Fibroblast of pulmonary artery (primary cell): ENCODE results near the gene OTULIN.

Experiments
- DNase-seq: peaks from one replicate; pipeline ENCODE4 v3.0.0-alpha.2; 2010; ENCODE audit warnings: low read depth
- H3K4me3 ChIP-seq: replicated peaks from 2 replicates; pipeline ENCODE4 v1.5.1; 2011; ENCODE audit warnings: low read depth, mild to moderate bottlenecking, control low read depth, low read length, moderate library complexity
- TF ChIP-seq, protein P1 (sequence below): IDR thresholded peaks from 2 replicates; pipeline ENCODE4 v1.5.1; 2011; ENCODE audit warnings: mild to moderate bottlenecking, control low read depth, low read length, inconsistent platforms; ENCODE audit errors: missing control alignments

Gene OTULIN

DNA sequence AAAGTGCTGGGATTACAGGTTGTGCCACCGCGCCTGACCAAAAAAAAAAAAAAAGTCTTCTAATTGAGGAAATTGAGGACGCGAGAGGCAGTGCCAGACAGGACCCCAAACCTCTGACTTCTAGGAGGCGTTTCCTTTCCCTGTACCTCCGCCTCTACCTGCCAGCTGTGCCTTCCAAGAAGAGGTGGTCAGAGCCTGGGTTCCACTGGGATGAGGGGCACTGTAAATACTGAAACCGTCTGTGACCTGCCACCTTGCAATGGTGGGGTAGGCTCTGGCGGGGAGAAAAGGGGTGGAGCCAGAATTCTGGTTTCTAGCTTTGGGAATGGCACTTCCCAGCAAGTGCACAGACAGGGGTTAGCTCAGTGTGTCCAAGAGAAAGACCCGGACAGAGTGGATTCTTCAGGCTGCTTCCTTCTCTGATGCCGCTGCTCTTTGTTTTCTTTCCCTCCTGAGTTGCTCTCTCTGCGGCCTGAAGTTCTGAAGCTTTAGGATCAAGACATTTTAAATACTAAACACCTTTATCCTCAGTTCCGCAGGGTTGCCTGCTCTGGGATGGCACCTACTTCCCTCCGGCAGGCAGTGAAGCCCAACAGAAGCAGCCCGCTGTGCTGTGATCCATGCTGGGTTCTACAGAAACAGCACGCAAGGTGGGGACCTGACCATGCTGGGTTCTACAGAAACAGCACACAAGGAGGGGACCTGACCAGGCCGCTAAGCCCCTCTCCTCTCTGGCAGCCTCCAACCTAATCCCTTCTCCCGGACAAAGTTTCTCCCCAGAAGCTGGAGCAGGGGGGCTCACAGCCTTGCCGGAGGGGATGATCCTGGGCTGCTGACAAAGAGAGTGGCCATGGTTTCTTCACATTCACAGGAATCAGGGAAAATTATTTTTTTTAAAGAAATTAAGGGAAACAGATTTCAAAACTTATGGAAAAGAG, 65.2 kb downstream of the OTULIN start:
- H3K4me3 ChIP-seq = no peak overlapping the region
- TF ChIP-seq, protein P1, sequence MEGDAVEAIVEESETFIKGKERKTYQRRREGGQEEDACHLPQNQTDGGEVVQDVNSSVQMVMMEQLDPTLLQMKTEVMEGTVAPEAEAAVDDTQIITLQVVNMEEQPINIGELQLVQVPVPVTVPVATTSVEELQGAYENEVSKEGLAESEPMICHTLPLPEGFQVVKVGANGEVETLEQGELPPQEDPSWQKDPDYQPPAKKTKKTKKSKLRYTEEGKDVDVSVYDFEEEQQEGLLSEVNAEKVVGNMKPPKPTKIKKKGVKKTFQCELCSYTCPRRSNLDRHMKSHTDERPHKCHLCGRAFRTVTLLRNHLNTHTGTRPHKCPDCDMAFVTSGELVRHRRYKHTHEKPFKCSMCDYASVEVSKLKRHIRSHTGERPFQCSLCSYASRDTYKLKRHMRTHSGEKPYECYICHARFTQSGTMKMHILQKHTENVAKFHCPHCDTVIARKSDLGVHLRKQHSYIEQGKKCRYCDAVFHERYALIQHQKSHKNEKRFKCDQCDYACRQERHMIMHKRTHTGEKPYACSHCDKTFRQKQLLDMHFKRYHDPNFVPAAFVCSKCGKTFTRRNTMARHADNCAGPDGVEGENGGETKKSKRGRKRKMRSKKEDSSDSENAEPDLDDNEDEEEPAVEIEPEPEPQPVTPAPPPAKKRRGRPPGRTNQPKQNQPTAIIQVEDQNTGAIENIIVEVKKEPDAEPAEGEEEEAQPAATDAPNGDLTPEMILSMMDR = no peak
- DNase-seq = no peak

DNA sequence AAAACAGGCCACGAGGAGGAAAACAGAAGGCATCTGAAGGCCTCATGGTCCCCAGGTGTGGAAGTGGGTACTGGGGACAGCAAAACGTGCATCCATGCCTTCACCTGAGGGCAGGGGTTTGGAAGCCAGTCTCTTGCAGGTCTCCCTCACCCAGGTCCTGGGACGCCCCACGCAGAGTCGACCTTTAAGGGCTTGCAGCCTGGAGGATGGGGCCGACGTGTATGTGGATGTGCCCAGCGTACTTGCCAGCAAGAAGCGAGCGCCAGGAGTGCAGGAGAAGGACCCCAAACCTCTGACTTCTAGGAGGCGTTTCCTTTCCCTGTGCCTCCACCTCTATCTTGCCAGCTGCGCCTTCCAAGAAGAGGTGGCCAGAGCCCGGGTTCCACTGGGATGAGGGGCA, 65.9 kb downstream of the OTULIN start:
- TF ChIP-seq, protein P1 = no peak
- no peak for DNase-seq
- H3K4me3 ChIP-seq = no peak overlapping the region

DNA sequence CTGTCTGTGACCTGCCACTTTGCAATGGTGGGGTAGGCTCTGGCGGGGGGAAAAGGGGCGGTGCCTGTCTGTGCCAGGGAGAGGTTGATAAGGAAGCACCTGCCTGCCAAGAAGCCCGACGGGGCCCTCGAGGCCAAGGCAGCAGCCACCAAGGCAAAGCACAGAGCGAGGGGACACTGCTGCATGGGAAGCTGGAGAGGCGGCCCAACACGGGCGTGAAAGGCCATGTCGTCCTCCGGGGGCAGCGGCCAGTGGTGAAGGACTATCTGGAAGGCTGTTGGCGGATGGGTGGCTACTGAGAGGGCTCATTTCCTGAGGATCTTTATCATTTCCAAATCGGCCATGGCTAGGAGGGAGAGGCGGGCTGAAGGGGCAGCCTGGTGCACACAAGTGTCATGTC, 66.4 kb downstream of the OTULIN start:
- TF ChIP-seq, protein P1 = no peak
- no peak overlapping the region for H3K4me3 ChIP-seq
- no peak for DNase-seq

DNA sequence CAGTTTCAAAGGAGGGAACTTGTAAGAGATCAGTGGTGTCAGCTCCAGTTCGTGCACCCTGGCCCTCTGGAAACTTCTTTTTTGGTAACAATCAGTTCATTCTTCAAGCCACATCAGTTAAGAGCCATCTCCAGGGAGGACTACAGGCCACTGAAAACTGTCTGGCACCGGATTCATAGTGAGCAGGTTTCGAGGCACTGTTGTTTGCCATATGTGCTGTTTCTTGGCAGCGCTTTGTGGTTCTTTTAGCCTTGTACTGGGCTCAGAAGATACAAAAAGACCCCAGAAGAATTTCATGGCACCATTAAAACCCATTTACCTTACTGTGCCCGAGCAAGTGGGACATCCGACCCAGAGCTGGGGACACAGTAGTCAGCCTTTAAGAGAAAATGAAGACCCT, 68.5 kb downstream of the OTULIN start:
- no peak for DNase-seq

DNA sequence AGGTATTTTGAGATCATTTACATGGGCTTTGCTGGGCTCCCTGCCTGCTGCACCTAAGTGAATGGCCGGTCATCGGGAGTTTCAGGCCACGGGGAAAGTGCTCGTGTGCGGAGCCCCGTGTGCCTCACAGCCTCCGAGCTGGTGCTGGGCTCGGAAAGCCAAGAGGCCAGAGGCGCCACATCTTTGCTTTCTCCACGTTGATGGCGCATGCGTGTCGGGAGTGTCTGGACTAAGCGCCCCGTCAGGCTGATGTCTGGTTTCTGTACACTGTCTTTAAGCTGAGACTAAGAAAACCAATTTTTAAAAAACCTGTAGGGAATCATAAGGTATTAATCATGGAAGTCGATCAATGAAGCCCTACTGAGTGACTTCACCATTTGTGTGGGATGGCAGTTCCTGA, 69.1 kb downstream of the OTULIN start:
- no peak overlapping the region for H3K4me3 ChIP-seq
- no peak for DNase-seq
- TF ChIP-seq, protein P1 = no peak

More for the DNA sequence above, 68.5 kb downstream of the OTULIN start:
- H3K4me3 ChIP-seq = no peak overlapping the region
- TF ChIP-seq, protein P1 = no peak

DNA sequence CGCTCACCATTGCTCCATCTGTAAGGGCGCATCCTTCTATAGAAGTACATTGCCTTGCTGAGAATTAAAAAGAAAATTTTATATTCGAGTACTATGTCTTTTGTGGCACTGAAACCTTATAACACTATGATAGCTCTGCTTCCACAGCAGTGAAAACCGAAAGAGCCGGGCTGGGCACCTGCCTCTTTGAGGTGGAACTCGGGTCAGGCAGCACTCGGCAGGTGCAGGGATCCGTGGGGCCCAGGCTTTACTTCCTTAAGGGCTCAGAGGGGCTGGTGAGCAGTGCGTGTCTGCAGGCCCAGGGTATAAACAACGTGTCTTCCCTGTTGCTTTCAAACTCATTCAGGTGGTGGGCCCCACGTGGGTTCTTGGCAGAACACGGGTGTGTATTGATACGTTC, 69.9 kb downstream of the OTULIN start:
- DNase-seq = no peak
- TF ChIP-seq, protein P1 = no peak
- no peak overlapping the region for H3K4me3 ChIP-seq

DNA sequence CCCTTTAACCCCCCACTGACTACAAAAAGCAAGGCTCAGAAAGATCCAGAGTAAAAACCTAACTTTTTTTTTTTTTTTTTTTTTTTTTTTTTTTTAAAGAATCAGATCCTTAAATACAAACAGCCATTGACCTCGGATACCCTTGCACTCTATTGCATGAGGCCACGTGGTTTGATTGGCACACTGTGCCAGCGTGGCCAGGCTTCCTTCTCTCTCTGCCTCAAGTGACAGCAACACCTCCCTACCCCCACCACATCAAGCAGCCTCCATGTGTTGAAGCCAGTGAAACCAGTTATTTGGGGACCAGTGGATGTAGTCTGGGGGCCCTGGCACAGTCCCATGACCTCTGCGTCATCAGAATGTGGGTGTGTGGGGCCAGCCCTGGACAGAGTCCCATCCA, 71.4 kb downstream of the OTULIN start:
- TF ChIP-seq, protein P1 = no peak
- H3K4me3 ChIP-seq = no peak overlapping the region
- no peak for DNase-seq
